ENCODE results near the gene NCAPD2. TPM values are rescaled to one million over a fixed set of nuclear protein-coding genes. Genes with fewer than 3 reads are reported as not detected.
"Not testable (repeated sequence)": the region's sequence is repeated elsewhere in the genome, so short reads cannot be mapped to it uniquely, and the experiment has no call there.

NCAPD2 gene
- total RNA-seq, 4 donors from 2014 or later: 26.1 to 86.6 (median 32.7) TPM

DNA sequence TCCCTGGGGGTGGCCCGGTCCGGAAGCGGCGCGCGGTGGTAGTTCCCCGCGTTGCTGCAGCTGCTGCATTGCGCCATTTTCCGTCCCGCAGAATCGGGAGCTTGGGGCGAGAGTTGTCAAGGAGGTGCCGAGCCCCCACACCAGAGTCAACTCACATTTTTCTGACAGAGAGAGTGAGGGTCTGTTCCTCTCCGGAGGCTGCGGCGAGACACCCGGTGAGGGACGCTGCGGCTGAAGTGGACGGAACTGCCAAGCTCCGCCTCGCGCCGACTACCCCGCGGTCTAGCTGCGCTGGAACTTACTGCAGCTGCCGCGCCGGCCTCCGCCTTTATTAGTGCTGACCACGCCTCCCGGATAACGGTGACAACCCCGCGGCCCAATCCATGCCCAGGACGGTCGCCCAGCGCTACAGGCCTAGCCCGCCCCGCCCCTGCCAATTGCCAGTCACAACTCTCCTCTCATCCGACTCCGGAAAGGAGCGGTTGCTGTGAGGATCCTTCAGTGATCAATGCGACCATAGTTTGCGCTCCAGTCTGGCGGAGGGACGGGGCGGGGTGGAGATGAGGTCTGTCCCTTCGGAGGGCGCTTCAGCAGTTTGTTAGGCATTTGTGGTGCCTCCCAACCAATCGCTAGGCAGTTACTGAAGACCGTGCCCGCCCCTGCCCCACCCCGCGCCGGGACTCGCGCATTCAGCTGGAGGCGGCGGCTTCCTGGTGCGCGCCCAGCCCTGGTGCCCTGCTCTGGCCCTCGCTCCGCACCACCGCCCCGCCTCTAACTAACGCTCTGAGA is 23.3 kb upstream of the NCAPD2 start, which contains the start of gene VAMP1:
Gene VAMP1 (minus strand): TSS at position 303 of the 789 bp plus-strand sequence. CDS start 146 bp downstream, at position 157.
- TF ChIP-seq, protein P1, sequence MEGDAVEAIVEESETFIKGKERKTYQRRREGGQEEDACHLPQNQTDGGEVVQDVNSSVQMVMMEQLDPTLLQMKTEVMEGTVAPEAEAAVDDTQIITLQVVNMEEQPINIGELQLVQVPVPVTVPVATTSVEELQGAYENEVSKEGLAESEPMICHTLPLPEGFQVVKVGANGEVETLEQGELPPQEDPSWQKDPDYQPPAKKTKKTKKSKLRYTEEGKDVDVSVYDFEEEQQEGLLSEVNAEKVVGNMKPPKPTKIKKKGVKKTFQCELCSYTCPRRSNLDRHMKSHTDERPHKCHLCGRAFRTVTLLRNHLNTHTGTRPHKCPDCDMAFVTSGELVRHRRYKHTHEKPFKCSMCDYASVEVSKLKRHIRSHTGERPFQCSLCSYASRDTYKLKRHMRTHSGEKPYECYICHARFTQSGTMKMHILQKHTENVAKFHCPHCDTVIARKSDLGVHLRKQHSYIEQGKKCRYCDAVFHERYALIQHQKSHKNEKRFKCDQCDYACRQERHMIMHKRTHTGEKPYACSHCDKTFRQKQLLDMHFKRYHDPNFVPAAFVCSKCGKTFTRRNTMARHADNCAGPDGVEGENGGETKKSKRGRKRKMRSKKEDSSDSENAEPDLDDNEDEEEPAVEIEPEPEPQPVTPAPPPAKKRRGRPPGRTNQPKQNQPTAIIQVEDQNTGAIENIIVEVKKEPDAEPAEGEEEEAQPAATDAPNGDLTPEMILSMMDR (IDR thresholded peaks at IDR 0.05): peak in 3 of 6 experiments; percentile 6 to 35 (median 33)
- peak; percentile 98 to 100 for TF ChIP-seq POLR2A (IDR thresholded peaks at IDR 0.05)

DNA sequence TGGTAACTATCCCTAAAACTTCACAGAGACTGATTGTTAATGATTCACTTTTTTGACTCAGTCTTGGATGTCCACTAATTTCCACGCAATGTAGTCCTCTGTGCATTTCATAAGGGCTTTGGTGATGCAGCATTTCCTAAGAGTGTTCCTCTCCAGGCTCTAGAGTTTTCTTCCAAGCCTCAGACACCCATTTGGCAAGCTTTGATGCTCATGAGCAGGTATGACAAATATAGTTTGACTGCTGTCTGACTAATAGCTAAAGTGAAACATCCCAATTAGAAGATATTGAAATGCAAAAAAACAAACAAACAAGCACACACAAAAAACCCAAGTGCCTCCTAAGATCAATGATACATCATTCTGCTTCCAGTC is 21.9 kb upstream of the NCAPD2 start:
- TF ChIP-seq, protein P1 (IDR thresholded peaks at IDR 0.05): no peak
- no peaks in the 10 kb centered on the region for H3K27me3 ChIP-seq
- no peak overlapping the region for H3K4me3 ChIP-seq
- peaks cover 0 to 34% (median 10%) of the 10 kb centered on the region in 4 donors for H3K4me1 ChIP-seq
- H3K27ac ChIP-seq: no peak overlapping the region
- DNase-seq: no peak
- H3K9me3 ChIP-seq: no peaks in the 10 kb centered on the region
- H3K36me3 ChIP-seq: no peaks in the 10 kb centered on the region

More for the DNA sequence above, 23.3 kb upstream of the NCAPD2 start, which contains the start of gene VAMP1:
- peaks cover 0 to 4% (median 0%) of the 10 kb centered on the region in 3 donors for H3K36me3 ChIP-seq
- peak; percentile 98 to 99 (median 99) for DNase-seq
- H3K4me3 ChIP-seq: peak within 1 kb of the TSS; percentile 54 to 84 (median 76)
- H3K4me1 ChIP-seq: peaks cover 0 to 34% (median 10%) of the 10 kb centered on the region in 4 donors
- no peaks in the 10 kb centered on the region for H3K27me3 ChIP-seq
- H3K27ac ChIP-seq: peak within 1 kb of the TSS; percentile 80 to 92 (median 86)
- no peaks in the 10 kb centered on the region for H3K9me3 ChIP-seq

DNA sequence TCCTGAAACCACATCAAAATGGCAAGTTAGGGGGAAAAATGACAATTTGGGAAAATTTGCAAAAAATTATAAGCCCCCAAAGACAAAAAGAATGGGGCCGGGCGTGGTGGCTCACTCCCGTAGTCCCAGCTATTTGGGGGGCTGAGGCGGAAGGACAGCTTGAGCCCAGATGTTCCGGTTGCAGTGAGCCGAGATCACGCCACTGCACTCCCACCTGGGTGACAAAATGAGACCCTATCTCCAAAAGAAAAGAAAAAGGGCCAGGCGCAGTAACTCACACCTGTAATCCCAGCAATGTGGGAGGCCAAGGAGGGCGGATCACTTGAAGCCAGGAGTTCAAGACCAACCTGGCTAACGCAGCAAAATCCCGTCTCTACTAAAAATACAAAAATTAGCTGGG is 21.4 kb upstream of the NCAPD2 start:
- Histone ChIP-seq H3K27ac (no peak overlapping the region), H3K4me3 (no peak overlapping the region), H3K4me1 (peaks cover 0 to 32% (median 9%) of the 10 kb centered on the region in 4 donors), H3K36me3 (no peaks in the 10 kb centered on the region), H3K9me3 (no peaks in the 10 kb centered on the region), H3K27me3 (no peaks in the 10 kb centered on the region)
- DNase-seq: no peak
- TF ChIP-seq, protein P1 (IDR thresholded peaks at IDR 0.05): no peak
- no peak for TF ChIP-seq POLR2A (IDR thresholded peaks at IDR 0.05)

DNA sequence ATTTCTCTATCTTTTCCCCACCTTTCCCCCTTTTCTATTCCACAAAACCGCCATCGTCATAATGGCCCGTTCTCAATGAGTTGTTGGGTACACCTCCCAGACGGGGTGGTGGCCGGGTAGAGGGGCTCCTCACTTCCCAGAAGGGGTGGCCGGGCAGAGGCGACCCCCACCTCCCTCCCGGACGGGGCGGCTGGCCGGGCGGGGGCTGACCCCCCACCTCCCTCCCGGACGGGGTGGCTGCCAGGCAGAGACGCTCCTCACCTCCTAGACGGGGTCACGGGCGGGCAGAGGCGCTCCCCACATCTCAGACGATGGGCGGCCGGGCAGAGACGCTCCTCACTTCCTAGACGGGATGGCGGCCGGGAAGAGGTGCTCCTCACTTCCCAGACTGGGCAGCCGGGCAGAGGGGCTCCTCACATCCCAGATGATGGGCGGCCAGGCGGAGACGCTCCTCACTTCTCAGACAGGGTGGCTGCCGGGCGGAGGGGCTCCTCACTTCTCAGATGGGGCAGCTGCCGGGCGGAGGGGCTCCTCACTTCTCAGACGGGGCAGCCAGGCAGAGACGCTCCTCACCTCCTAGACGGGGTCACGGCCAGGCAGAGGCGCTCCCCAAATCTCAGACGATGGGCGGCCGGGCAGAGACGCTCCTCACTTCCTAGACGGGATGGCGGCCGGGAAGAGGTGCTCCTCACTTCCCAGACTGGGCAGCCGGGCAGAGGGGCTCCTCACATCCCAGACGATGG is 18.5 kb upstream of the NCAPD2 start:
- not testable (repeated sequence) for H3K27me3 ChIP-seq, H3K36me3 ChIP-seq, H3K4me1 ChIP-seq, H3K4me3 ChIP-seq, DNase-seq, H3K27ac ChIP-seq, H3K9me3 ChIP-seq

DNA sequence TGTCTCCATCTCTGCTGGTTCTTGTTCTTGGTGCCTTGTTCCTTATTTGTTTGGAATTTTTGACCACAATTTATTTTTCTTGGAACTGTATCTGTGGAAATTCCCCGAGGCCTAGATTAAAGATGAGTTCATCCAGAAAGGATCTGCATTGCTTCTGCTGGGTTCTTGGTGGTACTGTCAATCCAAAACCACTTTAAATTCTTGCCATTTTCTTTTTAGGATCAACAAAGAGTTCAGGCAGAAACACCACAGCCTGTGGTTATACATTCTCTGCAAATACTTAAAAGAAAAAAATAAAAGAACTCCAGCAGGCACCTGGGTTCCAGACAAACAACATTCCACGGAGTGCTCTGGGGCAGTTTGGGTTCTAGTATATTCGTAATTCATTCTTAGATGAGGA is 17.4 kb upstream of the NCAPD2 start:
- no peak for DNase-seq
- H3K27me3 ChIP-seq: no peaks in the 10 kb centered on the region
- peaks cover 0 to 1% (median under 1%) of the 10 kb centered on the region in 4 donors for H3K4me1 ChIP-seq
- peak overlapping the region in 1 of 4 donors; percentile 45 for H3K27ac ChIP-seq
- no peaks in the 10 kb centered on the region for H3K36me3 ChIP-seq
- H3K4me3 ChIP-seq: no peak overlapping the region
- TF ChIP-seq, protein P1 (IDR thresholded peaks at IDR 0.05): no peak
- no peak for TF ChIP-seq POLR2A (IDR thresholded peaks at IDR 0.05)
- no peaks in the 10 kb centered on the region for H3K9me3 ChIP-seq

DNA sequence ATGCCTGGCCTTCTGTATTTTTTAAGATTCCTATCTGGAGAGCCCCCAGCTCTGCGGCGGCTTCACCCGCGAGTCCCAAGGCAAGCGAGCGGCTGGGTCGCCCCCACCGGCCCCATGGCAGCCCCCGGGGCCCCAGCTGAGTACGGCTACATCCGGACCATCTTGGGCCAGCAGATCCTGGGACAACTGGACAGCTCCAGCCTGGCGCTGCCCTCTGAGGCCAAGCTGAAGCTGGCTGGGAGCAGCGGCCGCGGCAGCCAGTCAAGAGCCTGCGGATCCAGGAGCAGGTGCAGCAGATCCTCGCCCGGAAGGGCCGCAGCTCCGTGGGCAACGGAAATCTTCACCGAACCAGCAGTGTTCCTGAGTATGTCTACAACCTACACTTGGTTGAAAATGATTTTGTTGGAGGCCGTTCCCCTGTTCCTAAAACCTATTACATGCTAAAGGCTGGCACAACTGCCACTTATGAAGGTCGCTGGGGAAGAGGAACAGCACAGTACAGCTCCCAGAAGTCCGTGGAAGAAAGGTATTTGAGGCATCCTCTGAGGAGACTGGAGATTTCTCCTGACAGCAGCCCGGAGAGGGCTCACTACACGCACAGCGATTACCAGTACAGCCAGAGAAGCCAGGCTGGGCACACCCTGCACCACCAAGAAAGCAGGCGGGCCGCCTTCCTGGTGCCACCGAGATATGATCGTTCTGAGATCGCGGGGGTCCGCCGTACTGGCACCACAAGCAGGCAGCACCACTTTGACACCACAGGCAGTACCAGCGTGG is 16.1 kb upstream of the NCAPD2 start:
- H3K36me3 ChIP-seq, H3K9me3 ChIP-seq, H3K4me3 ChIP-seq, H3K27ac ChIP-seq, H3K27me3 ChIP-seq, DNase-seq, H3K4me1 ChIP-seq: not testable (repeated sequence)
